HG03520 (cell line): ENCODE data around the gene TFRC.
"Not testable (repeated sequence)": the region's sequence is repeated elsewhere in the genome, so short reads cannot be mapped to it uniquely, and the experiment has no call there.

Experiments used
- ATAC-seq: cut with Tn5 transposase; IDR thresholded peaks from one replicate; pipeline ENCODE4 v1.9.1; 2021; ENCODE audit warnings: mild to moderate bottlenecking, moderate library complexity; ENCODE audit not compliant: unreplicated experiment

Gene TFRC

DNA sequence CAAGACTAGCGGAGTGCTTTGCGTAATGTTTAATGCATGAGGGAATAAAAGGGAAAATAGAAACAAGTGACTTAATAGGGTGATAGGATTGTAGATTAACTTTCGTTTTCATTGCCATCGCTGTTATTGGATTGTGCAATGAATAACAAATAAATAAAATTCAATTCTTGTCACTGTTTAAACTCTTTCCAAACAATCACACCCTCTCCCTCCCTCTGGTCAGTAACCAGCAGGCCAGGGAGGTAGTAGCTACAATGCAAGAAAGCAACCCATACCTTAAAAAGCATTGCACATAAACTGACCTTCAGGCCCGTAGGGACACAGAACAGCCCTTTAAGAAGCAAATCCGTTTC, 705 bp upstream of the TFRC start:
- ATAC-seq: no peak

DNA sequence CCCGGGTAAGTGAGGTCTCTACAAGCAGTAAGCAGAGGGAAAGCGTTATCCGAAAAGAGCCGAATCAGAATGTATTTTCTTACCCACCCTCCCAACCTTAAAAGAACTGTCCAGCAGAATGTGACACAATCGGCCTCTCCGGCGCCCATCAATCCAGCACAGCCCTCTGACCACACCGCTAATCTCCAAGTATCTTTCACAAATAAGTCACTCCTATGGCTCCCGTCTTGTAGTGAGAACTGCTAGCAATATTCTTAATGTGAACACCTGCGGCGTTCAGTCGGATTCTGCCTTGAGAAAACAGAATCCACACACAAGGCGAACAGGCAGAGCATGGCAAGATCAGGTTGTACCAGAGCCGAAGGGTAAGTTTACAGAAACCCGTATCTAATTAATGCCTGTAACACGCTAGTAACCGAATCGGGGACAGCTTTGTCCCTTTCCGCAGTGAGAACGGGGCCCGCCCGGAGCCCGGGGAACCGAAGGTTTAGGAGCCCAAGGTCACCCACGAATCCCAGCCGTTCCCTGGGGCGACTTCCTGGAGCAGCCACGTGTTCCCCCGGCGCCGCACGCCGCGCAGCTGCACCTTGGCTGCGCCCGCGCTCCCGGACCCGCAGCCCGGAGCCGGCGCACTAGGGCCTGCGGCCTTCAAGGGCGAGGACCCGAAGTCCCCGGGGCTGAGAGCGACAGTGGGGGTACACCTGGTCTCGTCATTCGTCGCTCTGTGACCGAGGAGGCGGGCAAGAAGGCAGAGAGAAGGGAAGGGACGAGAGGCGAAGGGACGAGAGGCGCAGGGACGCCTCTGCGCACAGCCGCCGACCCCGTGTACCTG, 672 bp downstream of the TFRC start:
- peak; percentile 24 for ATAC-seq

DNA sequence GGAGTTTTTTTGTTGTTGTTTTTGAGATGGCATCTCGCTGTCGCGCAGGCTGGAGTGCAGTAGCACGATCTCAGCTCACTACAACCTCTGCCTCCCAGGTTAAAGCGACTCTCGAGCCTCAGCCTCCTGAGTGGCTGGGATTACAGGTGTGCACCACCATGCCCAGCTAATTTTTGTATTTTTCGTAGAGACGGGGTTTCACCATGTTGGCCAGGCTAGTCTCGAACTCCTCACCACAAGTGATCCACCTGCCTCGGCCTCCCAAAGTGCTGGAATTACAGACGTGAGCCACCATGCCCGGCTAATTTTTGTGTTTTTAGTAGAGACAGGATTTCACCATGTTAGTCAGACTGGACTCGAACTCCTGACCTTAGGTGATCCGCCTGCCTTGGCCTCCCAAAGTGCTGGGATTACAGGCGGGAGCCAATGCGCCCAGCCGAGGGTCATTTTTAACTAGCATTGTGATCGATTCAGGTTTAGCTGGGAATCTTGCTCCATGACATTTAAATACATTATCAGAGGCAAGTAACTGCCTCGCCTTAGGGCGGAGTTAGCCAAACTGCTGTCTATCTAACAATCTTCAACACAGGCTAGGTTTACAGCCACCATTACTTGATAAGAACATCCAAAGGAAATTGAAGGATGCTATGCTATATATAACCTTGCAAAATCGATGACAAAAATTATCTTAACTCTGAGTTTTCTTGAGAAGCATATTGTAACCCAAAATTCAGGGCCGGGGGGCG, 1.6 kb downstream of the TFRC start:
- ATAC-seq: not testable (repeated sequence)

DNA sequence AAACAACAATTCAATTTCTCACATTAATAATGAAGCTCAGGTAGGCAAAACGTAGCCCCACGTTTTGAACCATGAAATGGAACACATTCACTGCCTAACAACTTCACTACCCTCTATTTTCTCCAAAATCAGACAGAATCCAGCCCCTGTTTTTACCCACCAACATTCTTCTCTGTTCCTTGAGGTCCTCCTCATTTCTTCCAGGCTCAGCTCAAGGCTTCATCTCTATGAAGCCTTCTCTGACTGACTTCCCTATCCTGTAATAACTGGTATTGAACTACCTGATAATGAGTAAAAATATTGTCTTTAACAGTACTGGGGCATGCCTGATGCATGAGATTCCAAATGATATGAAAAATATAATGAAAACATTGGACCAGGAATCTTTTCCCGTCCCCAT, 2.2 kb downstream of the TFRC start:
- no peak for ATAC-seq

DNA sequence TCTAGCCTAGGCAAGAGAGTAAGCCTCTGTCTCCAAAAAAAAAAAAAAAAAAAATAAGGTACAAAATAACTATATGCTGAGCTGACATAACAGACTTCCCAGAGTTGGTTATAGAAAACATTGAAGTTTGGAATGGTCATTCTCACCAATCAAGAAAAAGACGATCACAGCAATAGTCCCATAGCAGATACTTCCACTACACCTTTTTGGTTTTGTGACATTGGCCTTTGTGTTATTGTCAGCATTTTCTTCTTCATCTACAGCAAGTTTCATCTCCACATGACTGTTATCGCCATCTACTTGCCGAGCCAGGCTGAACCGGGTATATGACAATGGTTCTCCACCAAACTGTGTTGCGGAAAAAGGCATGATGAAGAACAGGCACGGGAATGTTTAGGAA, 6.9 kb downstream of the TFRC start:
- ATAC-seq: no peak

DNA sequence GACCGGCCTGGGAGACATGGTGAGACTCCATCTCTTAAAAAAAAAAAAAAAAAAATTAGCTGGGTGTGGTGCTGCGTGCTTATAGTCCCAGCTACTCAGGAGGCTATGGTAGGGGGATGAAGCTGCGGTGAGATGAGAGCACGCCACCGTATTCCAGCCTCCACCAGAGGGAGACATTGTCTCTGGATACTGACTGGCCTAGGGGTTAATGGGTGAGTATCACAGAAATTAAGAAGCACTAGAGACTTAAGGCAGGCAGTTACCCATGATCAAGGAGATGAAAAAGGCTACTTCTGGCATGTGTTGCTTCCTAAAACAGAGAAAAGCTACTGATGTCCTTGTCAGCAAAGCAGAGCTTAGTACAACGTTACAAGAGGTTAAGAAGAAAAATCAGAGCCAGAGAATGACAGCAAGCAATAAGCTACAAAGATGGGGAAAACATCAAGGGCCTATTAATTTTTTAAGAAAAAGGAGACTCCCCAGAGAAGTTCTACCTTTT, 8.6 kb downstream of the TFRC start:
- no peak for ATAC-seq

DNA sequence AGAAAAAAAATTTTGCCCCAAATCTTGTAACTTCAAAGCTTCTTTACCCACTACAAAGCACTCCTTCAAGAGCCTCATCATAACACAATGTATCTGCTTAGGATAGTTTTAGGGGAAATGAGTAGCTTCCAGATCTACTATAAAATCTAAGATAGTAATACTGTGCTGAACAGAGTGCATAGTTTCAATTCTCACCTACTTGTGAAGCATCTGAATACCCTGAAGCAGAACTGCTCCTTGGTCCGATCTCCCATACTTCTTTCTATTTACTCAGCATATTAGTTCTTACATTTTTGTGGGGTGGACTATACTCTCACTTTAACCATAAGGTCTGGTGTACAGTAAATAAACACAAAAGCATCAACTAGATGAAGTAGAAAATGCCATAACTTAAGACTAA, 9.6 kb downstream of the TFRC start:
- no peak for ATAC-seq

DNA sequence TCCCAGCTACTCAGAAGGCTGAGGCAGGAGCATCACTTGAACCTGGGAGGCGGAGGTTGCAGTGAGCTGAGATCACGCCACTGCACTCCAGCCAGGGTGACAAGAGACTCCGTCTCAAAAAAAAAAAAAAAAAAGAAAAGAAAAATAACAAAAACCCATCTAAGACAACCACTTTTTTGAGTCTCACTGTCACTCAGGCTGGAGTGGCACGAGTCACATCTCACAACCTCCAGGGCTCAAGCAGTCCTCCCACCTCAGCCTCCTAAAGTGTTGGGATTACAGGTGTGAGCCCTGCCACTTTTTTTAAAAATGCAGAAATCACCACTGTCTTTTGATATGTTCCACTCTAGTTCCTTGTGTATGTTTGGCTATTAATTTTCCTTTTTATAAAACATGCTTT, 13.1 kb downstream of the TFRC start:
- not testable (repeated sequence) for ATAC-seq

DNA sequence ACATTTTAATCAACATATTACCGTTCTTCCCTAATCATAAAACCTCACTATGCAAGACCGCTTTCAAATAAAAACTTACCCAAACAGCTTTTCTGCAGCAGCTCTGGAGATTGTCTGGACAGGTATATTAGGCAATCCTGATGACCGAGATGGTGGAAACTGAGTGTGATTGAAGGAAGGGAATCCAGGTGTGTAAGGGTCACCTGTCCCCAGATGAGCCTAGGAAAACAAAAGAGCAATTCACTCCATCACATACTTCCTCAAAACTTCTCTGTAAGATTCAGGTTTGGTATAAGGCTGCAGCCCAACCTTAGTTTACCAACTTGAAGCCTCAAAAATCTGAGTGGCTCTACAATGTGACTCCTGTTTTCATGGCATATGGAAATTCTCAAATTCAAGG, 14.5 kb downstream of the TFRC start:
- ATAC-seq: no peak

DNA sequence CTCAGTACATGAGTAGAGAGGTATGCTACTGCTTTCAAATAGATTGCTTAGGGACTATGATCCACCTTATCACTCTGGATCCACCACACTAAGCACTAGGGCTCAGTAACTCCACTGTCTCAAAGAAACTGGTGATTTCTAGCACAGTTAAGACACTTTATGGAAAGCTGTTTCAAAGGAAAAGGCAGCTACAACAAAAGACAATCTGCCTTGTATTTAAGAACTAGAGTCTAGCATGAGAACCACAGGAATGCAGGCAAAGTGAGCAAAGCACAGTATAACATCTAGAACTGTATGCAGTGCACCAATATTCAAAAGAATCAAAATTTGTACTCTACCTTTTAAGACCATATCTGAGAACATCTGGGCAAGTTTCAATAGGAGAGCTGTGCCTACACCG, 17.9 kb downstream of the TFRC start:
- no peak for ATAC-seq

DNA sequence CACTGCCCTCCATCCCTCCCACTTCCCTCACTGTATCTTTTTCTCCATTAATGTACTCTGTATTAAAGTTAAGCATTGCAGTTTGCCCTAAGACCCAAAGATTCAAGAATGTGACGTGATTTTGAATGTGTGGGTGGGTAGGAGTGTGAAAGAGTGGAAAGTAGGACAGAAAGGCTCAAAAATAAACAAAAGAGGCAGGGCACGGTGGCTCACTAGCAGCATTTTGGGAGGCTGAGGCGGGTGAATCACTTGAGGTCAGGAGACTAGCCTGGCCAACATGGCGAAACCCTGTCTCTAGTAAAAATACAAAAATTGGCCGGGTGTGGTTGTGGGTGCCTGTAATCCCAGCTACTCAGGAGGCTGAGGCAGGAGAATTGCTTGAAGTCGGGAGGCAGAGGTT, 18.4 kb downstream of the TFRC start:
- ATAC-seq: no peak

DNA sequence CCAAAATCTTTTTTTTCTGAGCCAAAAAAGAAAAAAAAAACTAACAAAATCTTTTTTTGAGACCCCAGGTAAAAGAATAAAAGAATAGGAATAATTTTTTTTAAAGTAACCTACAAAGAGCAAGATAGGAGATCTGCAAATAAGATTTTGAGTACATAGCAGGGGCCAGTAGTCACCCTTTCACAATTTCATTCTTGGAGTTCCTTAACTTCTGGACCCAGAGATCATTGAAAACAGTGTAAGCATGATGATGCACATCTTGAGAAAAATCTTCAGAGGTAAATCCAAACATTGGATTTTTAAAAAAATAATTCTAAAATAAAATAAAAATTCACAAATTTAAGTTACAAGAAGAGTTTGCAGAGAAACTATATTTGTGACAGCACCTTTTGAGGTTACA, 18.8 kb downstream of the TFRC start:
- no peak for ATAC-seq

DNA sequence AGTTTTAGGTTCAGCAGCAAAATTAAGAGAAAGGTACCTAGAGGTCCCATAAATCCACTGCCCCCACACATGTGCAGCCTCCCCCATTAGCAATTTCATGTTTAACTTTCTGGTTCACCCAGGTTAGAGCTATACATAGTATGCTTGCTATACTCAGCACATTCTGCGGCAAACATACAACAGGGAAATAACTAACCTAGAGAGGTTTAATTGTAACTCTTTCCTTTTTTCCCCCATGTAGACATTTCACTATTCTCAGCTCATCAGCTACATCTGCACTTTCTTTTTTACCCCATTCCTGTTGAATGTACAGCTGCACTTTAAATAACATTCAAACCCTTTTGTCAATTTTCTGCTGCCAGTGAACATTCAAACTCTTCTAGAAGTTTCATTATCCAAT, 21.1 kb downstream of the TFRC start:
- no peak for ATAC-seq

DNA sequence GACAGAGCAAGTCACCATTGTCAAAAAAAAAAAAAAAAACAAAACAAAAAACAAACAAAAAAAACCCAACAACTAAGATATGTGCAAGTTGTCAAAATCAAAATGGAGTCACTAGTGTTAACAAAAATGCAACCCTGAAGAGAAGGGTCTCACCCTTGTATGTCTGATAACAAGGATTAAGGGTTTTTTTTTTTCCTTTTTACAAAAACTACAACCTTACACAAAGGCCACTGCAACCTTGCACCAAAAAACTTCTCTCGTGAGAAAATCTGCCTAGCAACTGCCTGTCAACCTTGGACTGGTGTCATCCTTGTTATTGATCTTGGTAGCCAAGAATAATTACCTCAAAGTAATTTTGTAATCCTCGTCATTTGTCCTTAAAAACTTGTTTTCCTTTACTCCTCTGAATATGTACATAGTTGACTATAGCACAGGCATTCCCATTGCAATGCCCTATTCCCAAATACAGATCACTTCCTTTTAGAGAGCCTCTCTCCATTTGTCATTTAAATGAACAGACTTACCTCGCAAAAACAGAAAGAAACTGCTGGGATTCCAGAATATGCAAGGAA, 24.0 kb downstream of the TFRC start:
- no peak for ATAC-seq

DNA sequence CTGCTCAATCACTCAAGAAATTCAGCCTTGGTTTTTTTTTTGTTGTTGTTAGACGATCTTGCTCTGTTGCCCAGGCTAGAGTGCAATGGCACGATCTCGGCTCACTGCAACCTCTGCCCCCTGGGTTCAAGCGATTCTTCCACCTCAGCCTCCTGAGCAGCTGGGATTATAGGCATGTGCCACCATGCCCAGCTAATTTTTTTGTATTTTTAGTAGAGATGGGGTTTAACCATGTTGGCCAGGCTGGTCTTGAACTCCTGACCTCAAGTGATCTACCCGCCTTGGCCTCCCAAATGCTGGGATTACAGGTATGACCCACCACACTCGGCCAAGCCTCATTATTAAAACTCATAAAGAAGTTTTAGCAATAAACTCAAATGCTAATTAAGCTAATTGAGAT, 25.5 kb downstream of the TFRC start:
- ATAC-seq: not testable (repeated sequence)

DNA sequence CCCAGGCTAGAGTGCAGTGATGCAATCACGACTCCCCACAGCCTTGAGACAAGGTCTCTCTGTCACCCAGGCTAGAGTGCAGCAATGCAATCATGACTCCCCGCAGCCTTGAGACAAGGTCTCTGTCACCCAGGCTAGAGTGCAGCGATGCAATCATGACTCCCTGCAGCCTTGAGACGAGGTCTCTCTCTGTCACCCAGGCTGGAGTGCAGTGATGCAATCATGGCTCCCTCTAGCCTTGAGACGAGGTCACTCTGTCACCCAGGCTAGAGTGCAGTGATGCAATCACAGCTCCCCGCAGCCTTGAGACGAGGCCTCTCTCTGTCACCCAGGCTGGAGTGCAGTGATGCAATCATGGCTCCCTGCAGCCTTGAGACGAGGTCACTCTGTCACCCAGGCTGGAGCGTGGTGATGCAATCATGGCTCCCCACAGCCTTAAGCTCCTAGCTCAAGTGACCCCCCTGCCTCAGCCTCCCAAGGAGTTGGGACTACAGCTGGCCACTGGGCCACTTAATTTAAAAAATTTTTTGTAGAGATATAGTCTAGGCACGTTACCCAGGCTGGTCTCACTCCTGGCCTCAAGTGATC, 26.1 kb downstream of the TFRC start:
- no peak for ATAC-seq

DNA sequence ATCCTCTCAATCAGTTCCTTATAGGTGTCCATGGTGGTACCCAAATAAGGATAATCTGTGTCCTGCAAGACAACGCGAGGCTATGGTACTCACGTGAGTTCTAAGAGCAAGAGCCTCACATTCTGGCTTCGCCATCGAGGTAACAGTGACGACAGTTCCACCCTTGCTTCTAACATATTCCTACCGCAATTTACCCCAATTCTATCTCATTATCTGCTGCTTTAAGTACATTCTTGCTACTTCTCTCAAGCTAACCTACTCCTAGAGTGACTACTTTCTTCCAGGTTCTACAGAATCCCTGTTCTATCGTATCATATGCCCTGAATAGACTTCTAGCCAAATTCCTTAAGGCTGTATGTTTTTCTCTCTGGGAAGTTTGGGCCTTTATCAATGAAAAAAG, 26.6 kb downstream of the TFRC start:
- no peak for ATAC-seq

DNA sequence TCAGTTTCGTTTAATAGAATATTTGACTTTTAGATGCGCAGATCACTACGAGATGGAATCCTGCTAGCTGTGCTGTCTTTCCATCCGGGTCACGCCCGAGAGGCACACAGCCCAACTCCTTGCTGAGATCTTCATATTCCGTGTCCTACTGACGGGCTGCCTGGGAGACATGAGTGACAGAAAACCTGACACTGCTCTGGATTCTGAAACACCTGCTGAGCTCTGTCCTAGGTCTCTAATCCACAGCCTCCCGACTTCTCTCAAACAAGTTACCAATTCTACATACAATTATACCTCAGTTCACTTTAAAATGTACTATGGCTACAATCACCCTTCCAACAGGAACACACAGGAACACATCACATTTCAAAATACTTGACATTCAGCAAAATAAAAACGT, 27.2 kb downstream of the TFRC start:
- no peak for ATAC-seq

DNA sequence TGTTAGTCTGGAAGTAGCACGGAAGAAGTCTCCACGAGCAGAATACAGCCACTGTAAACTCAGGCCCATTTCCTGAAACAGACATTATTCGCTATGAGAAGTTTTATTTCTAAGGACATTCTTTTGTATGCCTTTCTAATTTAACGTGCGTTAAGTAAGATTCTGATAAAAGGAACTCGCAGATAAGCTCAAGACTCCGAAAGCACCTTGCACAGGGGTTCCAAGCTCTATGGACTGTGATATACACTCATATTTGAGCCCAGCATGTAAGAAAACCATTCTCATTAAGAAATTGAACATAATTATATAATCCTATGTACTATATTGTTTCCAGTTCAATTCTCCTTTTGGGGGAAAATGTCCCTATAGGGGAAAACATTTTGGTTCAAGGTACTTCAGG, 28.4 kb downstream of the TFRC start:
- ATAC-seq: no peak

DNA sequence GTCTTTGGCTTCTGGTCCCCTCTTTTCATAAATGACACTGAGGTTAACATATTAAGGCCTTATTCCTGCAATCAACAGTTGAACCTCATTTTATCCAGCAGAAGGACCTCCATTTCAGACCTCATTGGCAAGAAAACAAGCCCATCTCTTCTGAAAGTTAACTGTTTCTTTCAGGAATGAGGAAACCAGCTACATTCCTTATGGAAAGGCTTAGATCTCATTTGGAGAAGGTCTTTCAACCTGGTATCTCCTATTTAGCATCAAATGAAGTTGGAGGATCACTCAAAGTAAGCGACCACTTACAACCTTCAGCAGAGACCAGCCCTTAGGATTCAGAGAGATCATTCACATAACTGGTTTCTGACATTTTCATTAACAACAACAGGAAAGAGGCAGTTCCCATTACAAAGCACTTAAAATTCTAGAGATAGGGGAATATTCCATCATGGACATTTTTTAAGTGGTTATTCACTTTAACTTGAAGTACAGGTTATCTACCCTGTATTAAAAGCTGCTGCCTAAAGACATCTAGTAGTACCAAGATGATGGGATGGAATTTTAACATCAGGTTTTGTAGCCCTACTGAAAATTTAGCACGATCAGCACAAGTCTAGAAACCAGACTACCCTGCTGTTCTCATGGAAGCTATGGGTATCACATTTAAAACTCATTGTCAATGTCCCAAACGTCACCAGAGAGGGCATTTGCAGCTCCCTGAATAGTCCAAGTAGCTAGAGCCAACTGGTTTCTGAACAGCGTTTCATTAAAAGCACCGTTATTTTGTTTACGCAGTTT, 30.4 kb downstream of the TFRC start:
- no peak for ATAC-seq

DNA sequence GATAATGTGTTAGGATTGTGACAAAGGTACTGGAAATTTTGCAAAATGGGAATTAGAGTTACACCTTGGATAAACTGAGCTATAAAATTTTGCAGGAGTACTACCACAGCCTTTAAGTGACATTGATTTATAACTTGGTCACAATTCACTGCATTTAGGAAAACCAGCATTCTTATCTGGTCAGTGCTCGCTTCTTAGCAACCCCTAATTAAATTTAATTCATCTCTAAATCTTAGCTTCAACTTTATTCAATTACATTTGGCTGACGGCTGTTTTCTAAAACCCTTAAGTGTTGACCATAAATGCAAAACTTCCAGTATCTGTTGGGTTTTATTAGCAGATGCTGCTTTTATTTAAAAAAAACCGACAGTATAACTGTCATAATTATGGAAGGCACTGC, 31.3 kb downstream of the TFRC start:
- no peak for ATAC-seq
